Endothelial cell of umbilical vein (primary cell): Measurements from ENCODE around the gene CDH11. TPM values are rescaled to one million over a fixed set of nuclear protein-coding genes. Genes with fewer than 3 reads are reported as not detected.

Experiments
- BruUV-seq: library from RNA; stranded (reverse); fragments of 400-500 nt; replicated peaks from 2 replicates; lab custom pipeline; 2021; lab: Mats Ljungman, UMichigan
- CTCF ChIA-PET: fragments of 300-600, 350-600 bp; sonication (Branson Sonifier 250); formaldehyde crosslinking; loops from one replicate; lab custom pipeline; 2021; ENCODE audit warnings: antibody characterized with exemption, inconsistent platforms; lab: Charles Lee
- POLR2A ChIA-PET: fragments of 300-600, 350-600 bp; sonication (Branson Sonifier 250); formaldehyde crosslinking; loops from one replicate; lab custom pipeline; 2021; ENCODE audit warnings: antibody characterized with exemption, inconsistent platforms; lab: Charles Lee
- DNase-seq: peaks from one replicate; pipeline ENCODE4 v3.0.0-alpha.2; 2011; ENCODE audit warnings: low read depth, low spot score
- FAIRE-seq: peaks from 2 replicates; lab custom pipeline; 2011; peaks lifted over from hg19 to GRCh38; lab: Jason Lieb, UNC
- H2AFZ ChIP-seq: 2 replicates; pipeline ENCODE4 v1.6.0; 2012; ENCODE audit warnings: low read depth, low read length, control low read depth, inconsistent platforms
- H3K27ac ChIP-seq: 2 replicates; pipeline ENCODE4 v1.5.1; 2011; ENCODE audit warnings: low read depth, mild to moderate bottlenecking, control low read depth, low read length, moderate library complexity; ENCODE audit not compliant: insufficient read depth
- H3K27me3 ChIP-seq, 2 experiments: 2 replicates each; pipeline versions ENCODE4 v1.6.0 to v1.6.1; 2011; ENCODE audit warnings: low read length in 2 of 2, mixed read lengths in 1 of 2; ENCODE audit not compliant: control insufficient read depth in 2 of 2, insufficient read depth in 2 of 2
- H3K36me3 ChIP-seq, 2 experiments: 2 replicates in 1 of 2; 3 replicates in 1 of 2; pipeline ENCODE4 v1.5.1; 2011; ENCODE audit warnings: low read length in 2 of 2, mild to moderate bottlenecking in 1 of 2, moderate library complexity in 1 of 2; ENCODE audit not compliant: control insufficient read depth in 2 of 2, insufficient read depth in 2 of 2; ENCODE audit errors: extremely low read depth in 1 of 2
- H3K4me1 ChIP-seq: 3 replicates; pipeline ENCODE4 v1.5.1; 2011; ENCODE audit warnings: mild to moderate bottlenecking, low read length; ENCODE audit not compliant: control insufficient read depth, insufficient read depth; ENCODE audit errors: extremely low read depth
- H3K4me2 ChIP-seq: 2 replicates; pipeline ENCODE4 v1.6.1; 2011; ENCODE audit warnings: low read length, control low read depth, mixed read lengths; ENCODE audit not compliant: insufficient read depth
- H3K4me3 ChIP-seq, 3 experiments: fragments of 200-600 bp in 1 of 3; sonication (generic), shearing (Covaris generic) in 1 of 3; replicated peaks in 1 of 3; 2 replicates each; pipeline ENCODE4 v1.5.1; 2011 to 2016; ENCODE audit warnings: control low read depth in 3 of 3, low read length in 3 of 3, mild to moderate bottlenecking in 2 of 3, inconsistent platforms in 1 of 3, low read depth in 1 of 3, moderate library complexity in 1 of 3; ENCODE audit not compliant: insufficient read depth in 1 of 3
- H3K79me2 ChIP-seq: 2 replicates; pipeline ENCODE4 v1.6.0; 2012; ENCODE audit warnings: low read length, inconsistent platforms; ENCODE audit not compliant: control insufficient read depth, insufficient read depth
- H3K9ac ChIP-seq: replicated peaks from 2 replicates; pipeline ENCODE3; 2011; ENCODE audit warnings: low read length, control low read depth; ENCODE audit not compliant: insufficient read depth; ENCODE audit errors: extremely low read depth
- H3K9me1 ChIP-seq: replicated peaks from 3 replicates; pipeline ENCODE4 v1.6.0; 2011; ENCODE audit warnings: mild to moderate bottlenecking, low read length; ENCODE audit not compliant: control insufficient read depth, insufficient read depth; ENCODE audit errors: extremely low read depth
- H3K9me3 ChIP-seq: replicated peaks from 2 replicates; pipeline ENCODE4 v1.5.1; 2012; ENCODE audit warnings: low read length, inconsistent platforms; ENCODE audit not compliant: control insufficient read depth, insufficient read depth
- H4K20me1 ChIP-seq: replicated peaks from 2 replicates; pipeline ENCODE3; 2011; ENCODE audit warnings: mild to moderate bottlenecking, low read length; ENCODE audit not compliant: control insufficient read depth, insufficient read depth; ENCODE audit errors: extremely low read depth
- CTCF ChIP-seq, 2 donors: IDR thresholded peaks; 1 replicate in 1 of 2; 2 replicates in 1 of 2; pipeline ENCODE4 v1.5.1; 2011; ENCODE audit warnings: low read length in 2 of 2, mild to moderate bottlenecking in 2 of 2, moderate library complexity in 2 of 2, control low read depth in 1 of 2, inconsistent platforms in 1 of 2, low read depth in 1 of 2; ENCODE audit not compliant: insufficient read depth in 1 of 2; ENCODE audit errors: extremely low read depth in 1 of 2
- EZH2 ChIP-seq: IDR thresholded peaks from 2 replicates; pipeline ENCODE4 v1.6.1; 2012; ENCODE audit warnings: borderline replicate concordance, low read depth, mild to moderate bottlenecking, moderate library complexity, low read length, inconsistent platforms; ENCODE audit not compliant: severe bottlenecking
- FOS ChIP-seq: IDR thresholded peaks from 2 replicates; pipeline ENCODE4 v1.6.1; 2011; ENCODE audit warnings: mild to moderate bottlenecking, low read length, moderate library complexity, borderline replicate concordance; ENCODE audit not compliant: insufficient read depth
- GATA2 ChIP-seq: IDR thresholded peaks from 2 replicates; pipeline ENCODE4 v1.7.0; 2011; ENCODE audit warnings: low read depth, mild to moderate bottlenecking, moderate library complexity, mixed read lengths, low read length; ENCODE audit not compliant: insufficient read length, insufficient read depth
- JUN ChIP-seq: IDR thresholded peaks from 2 replicates; pipeline ENCODE4 v1.6.1; 2011; ENCODE audit warnings: borderline replicate concordance, low read depth; ENCODE audit not compliant: insufficient read length, insufficient read depth
- MAX ChIP-seq: IDR thresholded peaks from 2 replicates; pipeline ENCODE4 v1.6.1; 2011; ENCODE audit not compliant: insufficient read depth, insufficient read length
- MYC ChIP-seq: IDR thresholded peaks from one replicate; pipeline ENCODE4 v1.6.1; 2011; ENCODE audit warnings: mild to moderate bottlenecking, low read depth, low read length
- POLR2A ChIP-seq: IDR thresholded peaks from 2 replicates; pipeline ENCODE4 v1.6.1; 2012; ENCODE audit warnings: low read depth, mild to moderate bottlenecking, control low read depth, low read length
- POLR2AphosphoS5 ChIP-seq: IDR thresholded peaks from 2 replicates; pipeline ENCODE4 v1.6.1; 2012; ENCODE audit warnings: low read depth, mild to moderate bottlenecking, control low read depth, low read length, moderate library complexity; ENCODE audit not compliant: insufficient read depth
- dilution Hi-C: fragments of 300-500 bp; cut with MboI; formaldehyde crosslinking; loops from one replicate; pipeline ENCODE4 v1.15.0; 2019; ENCODE audit warnings: low sequenced_read_pairs; ENCODE audit not compliant: extremely low pct_ligation_motif_present
- intact Hi-C: fragments of 100-400 bp; cut with micrococcal nuclease; formaldehyde crosslinking; loops from one replicate; pipeline ENCODE4 v1.10.0; 2022
- polyA plus RNA-seq, 4 experiments: library from polyadenylated mRNA; depleted of rRNA in 3 of 4; stranded (reverse) in 3 of 4; unstranded in 1 of 4; fragments of >200 nt; gene quantifications; 2 replicates each; pipeline versions ENCODE4 v1.2.1 to v1.2.3, GENCODE V29; 2011 to 2012; ENCODE audit warnings: missing spikeins in 1 of 4
- total RNA-seq: library from RNA; stranded (reverse); gene quantifications from 2 replicates; pipeline ENCODE4 v1.2.3, GENCODE V29; 2021

The CDH11 gene
- total and polyA plus RNA-seq, 2 donors (not counting 3 experiments of a cell fraction or from before 2014, with no cell fraction given), result 30.4 to 32.7 TPM

GRCh38 chr16:65098916-65099315 lies 22.9 kb downstream of the CDH11 start:
- POLR2A ChIA-PET, result no interaction called here
- Histone ChIP-seq H3K4me3 (no peak overlapping the region), H3K79me2 (no peaks in the 10 kb centered on the region), H3K9ac (no peak overlapping the region), H2AFZ (no peak overlapping the region), H3K4me1 (no peaks in the 10 kb centered on the region), H4K20me1 (no peaks in the 10 kb centered on the region), H3K27me3 (no peaks in the 10 kb centered on the region), H3K4me2 (no peak overlapping the region), H3K9me1 (no peaks in the 10 kb centered on the region), H3K36me3 (no peaks in the 10 kb centered on the region), H3K9me3 (no peaks in the 10 kb centered on the region), H3K27ac (no peak overlapping the region)
- TF ChIP-seq MAX, result no peak
- TF ChIP-seq EZH2, result no peak
- TF ChIP-seq JUN, result no peak
- no peak for TF ChIP-seq POLR2A
- TF ChIP-seq GATA2, result no peak
- no peak for TF ChIP-seq POLR2AphosphoS5
- no peak for TF ChIP-seq CTCF (IDR thresholded peaks at IDR 0.05; ENCODE audit: extremely low read depth in 1 of 2, insufficient read depth in 1 of 2, low read depth in 1 of 2, low read length in 2 of 2)
- TF ChIP-seq FOS, result no peak
- no peak for TF ChIP-seq MYC
- dilution Hi-C loops, result no loop called here
- CTCF ChIA-PET, result no interaction called here
- no peak for FAIRE-seq
- BruUV-seq, result no TSS peak
- DNase-seq, result no peak
- intact Hi-C loops, result no loop called here
